Measurements from ENCODE around the gene ZBTB3. TPM values are rescaled to one million over a fixed set of nuclear protein-coding genes. Genes with fewer than 3 reads are reported as not detected.

The ZBTB3 gene
- total RNA-seq, 1 experiment from 2014 or later = 43.4 TPM

GRCh38 chr11:62715150-62716130 lies 38.5 kb downstream of the ZBTB3 start:
- Histone ChIP-seq H3K23ac (ENCODE audit: insufficient read length, low read depth, low read length) (no peak overlapping the region), H3K27me3 (ENCODE audit: insufficient read depth, low read length) (no peaks in the 10 kb centered on the region), H3K4ac (ENCODE audit: low read depth, low read length) (no peak overlapping the region), H3K79me2 (ENCODE audit: insufficient read depth, low read length) (no peaks in the 10 kb centered on the region), H2BK20ac (ENCODE audit: low read depth, low read length, poor library complexity, severe bottlenecking) (no peak overlapping the region), H4K20me1 (ENCODE audit: control insufficient read depth, insufficient read depth, insufficient read length) (no peaks in the 10 kb centered on the region), H3K4me1 (ENCODE audit: insufficient read depth, low read length) (no peaks in the 10 kb centered on the region; the same call in 1 of the 2 replicates), H4K91ac (ENCODE audit: insufficient read length, low read depth, low read length) (no peak overlapping the region), H2BK120ac (ENCODE audit: low read depth, low read length, poor library complexity, severe bottlenecking) (no peak overlapping the region), H4K8ac (replicated peaks; ENCODE audit: insufficient read length, low read depth, low read length) (no peak overlapping the region), H3K56ac (ENCODE audit: insufficient read length, low read depth, low read length) (no peak overlapping the region), H3K23me2 (ENCODE audit: insufficient read length, low read depth, low read length, poor library complexity, severe bottlenecking) (no peaks in the 10 kb centered on the region), H3K4me2 (ENCODE audit: insufficient read depth, insufficient read length, low read length) (no peak overlapping the region), H2BK5ac (ENCODE audit: insufficient read length, low read length) (no peak overlapping the region), H3K27ac (ENCODE audit: insufficient read length, low read depth, low read length) (no peak overlapping the region), H3K9me3 (ENCODE audit: control insufficient read depth, low read depth, low read length) (no peaks in the 10 kb centered on the region), H3K14ac (ENCODE audit: insufficient read depth, low read length) (no peak overlapping the region), H3K18ac (ENCODE audit: insufficient read length, low read depth, low read length) (no peak overlapping the region), H2AK5ac (ENCODE audit: insufficient read length, low read length) (no peak overlapping the region), H3T11ph (ENCODE audit: low read length) (no peak overlapping the region), H3K79me1 (ENCODE audit: insufficient read depth, low read depth, low read length, poor library complexity, severe bottlenecking) (peaks cover 2% of the 10 kb centered on the region), H3K9ac (ENCODE audit: extremely low read depth, insufficient read length, low read length) (no peak overlapping the region), H2BK15ac (ENCODE audit: low read depth, low read length) (no peak overlapping the region), H2BK12ac (ENCODE audit: insufficient read length, low read depth, low read length) (no peak overlapping the region), H4K5ac (ENCODE audit: insufficient read length, low read depth, low read length) (no peak overlapping the region), H2AFZ (ENCODE audit: low read length) (no peak overlapping the region)
- Mint-ChIP-seq H3K4me1 (peaks cover 12 to 37% of the 10 kb centered on the region in 2 experiments; a peak in 3 of 4 replicates), H3K4me3 (no peak overlapping the region; a peak in 1 of 5 replicates), H3K9me3 (no peaks in the 10 kb centered on the region), H3K27ac (peak overlapping the region in 2 of 3 experiments; percentile 11 to 78; a peak in 3 of 7 replicates), H3K27me3 (ENCODE audit: low read depth) (no peaks in the 10 kb centered on the region), H3K36me3 (ENCODE audit: insufficient read depth in 1 of 3, low read depth in 3 of 3) (peaks cover 58 to 95% (median 92%) of the 10 kb centered on the region in 3 experiments; a peak in 6 of 7 replicates)
- WGBS (ENCODE audit: extremely low coverage, insufficient read length, low lambda C conversion rate) = no CpG with 5 or more reads among the region's 24 CpGs
- DNase-seq = no peak
- TF ChIP-seq CTCF (conservative IDR thresholded peaks at IDR 0.05) = peak; percentile 23; the same call in 1 of the 3 replicates
